ENCODE results near the gene PDE3A.

Gene PDE3A

DNA sequence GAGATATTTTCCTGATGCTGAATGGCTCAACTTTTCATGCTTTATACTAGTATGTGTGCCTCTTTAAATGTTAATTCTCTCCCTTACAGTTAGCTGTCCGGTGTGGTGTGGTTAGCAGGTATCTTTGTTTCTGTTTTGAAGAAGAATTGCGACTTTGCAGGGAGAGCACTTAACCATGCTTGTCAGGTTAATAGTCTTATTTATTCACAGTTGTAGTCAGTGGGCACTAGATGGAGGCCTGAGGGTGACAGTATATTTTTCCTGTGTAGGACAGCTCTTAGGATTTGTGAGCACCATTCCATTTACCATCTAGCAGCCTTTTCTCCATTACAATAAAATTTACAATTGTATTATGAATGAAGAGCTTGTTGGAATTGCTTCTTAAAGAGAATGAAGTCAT lies 34.9 kb downstream of the PDE3A start:
- H3K4me3 ChIP-seq (ENCODE audit: low read depth in 1 of 2, low read length in 2 of 2) = no peak overlapping the region
- peaks cover 0 to 7% of the 10 kb centered on the region in 2 donors for H3K4me1 ChIP-seq (ENCODE audit: control insufficient read depth in 1 of 2, insufficient read depth in 2 of 2, low read length in 2 of 2)
- no peak overlapping the region for H3K27ac ChIP-seq (ENCODE audit: low read length)
- no peaks in the 10 kb centered on the region for H3K27me3 ChIP-seq (ENCODE audit: low read depth, low read length)
- no peaks in the 10 kb centered on the region for H3K36me3 ChIP-seq (ENCODE audit: control insufficient read depth in 1 of 2, insufficient read depth in 2 of 2, low read length in 2 of 2)
- H3K9me3 ChIP-seq (ENCODE audit: control insufficient read depth in 1 of 2, low read length in 2 of 2) = no peaks in the 10 kb centered on the region

- H3K27me3 ChIP-seq (ENCODE audit: low read depth, low read length) = no peaks in the 10 kb centered on the region
- no peaks in the 10 kb centered on the region for H3K9me3 ChIP-seq (ENCODE audit: control insufficient read depth in 1 of 2, low read length in 2 of 2)
- no peak overlapping the region for H3K27ac ChIP-seq (ENCODE audit: low read length)
- no peaks in the 10 kb centered on the region for H3K36me3 ChIP-seq (ENCODE audit: control insufficient read depth in 1 of 2, insufficient read depth in 2 of 2, low read length in 2 of 2)
- peaks cover 0 to 7% of the 10 kb centered on the region in 2 donors for H3K4me1 ChIP-seq (ENCODE audit: control insufficient read depth in 1 of 2, insufficient read depth in 2 of 2, low read length in 2 of 2)
- no peak overlapping the region for H3K4me3 ChIP-seq (ENCODE audit: low read depth in 1 of 2, low read length in 2 of 2)
Observed at GRCh38 chr12:20404576-20405346, 36.4 kb downstream of the PDE3A start.

DNA sequence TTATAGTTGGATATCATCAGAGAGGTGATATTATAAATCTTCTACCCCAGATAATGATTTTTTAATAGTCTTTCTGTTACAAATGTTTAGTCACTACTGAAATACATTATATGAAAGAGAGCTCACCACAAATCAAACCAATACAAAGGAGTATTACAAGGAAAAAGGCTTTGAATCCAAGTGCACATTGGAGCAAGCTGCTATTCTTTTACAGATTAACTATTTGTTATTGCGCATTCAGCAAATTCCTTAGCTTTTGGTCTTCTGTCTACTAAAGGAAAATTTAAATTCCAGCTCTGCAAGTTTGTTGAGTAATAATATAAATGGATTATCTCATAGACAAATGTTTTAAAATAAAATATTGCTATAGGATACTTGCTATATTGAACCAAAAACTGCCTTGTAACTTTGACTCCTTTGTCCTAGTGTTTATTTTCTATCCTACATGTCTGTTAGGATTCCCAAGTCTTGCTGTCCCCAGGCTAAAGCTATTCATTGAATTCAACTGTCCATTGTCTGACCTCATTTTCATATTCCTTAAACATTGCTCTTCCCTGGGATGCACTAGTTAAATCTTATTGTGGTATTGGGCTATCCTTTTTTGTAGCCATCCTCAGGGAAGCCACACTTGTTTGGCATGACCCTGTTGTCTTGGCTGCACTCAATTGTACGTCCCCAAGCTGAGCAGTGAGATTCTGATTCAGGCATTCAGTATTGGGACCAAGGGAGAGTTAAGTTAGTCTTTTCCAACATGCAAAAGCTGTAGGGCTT lies 41.5 kb downstream of the PDE3A start:
- no peaks in the 10 kb centered on the region for H3K36me3 ChIP-seq (ENCODE audit: control insufficient read depth in 1 of 2, insufficient read depth in 2 of 2, low read length in 2 of 2)
- no peaks in the 10 kb centered on the region for H3K27me3 ChIP-seq (ENCODE audit: low read depth, low read length)
- peaks cover 0 to 7% of the 10 kb centered on the region in 2 donors for H3K4me1 ChIP-seq (ENCODE audit: control insufficient read depth in 1 of 2, insufficient read depth in 2 of 2, low read length in 2 of 2)
- H3K4me3 ChIP-seq (ENCODE audit: low read depth in 1 of 2, low read length in 2 of 2) = no peak overlapping the region
- no peak overlapping the region for H3K27ac ChIP-seq (ENCODE audit: low read length)
- no peaks in the 10 kb centered on the region for H3K9me3 ChIP-seq (ENCODE audit: control insufficient read depth in 1 of 2, low read length in 2 of 2)

- Histone ChIP-seq H3K36me3 (ENCODE audit: control insufficient read depth in 1 of 2, insufficient read depth in 2 of 2, low read length in 2 of 2) (no peaks in the 10 kb centered on the region), H3K9me3 (ENCODE audit: control insufficient read depth in 1 of 2, low read length in 2 of 2) (no peaks in the 10 kb centered on the region), H3K27me3 (ENCODE audit: low read depth, low read length) (no peaks in the 10 kb centered on the region), H3K4me1 (ENCODE audit: control insufficient read depth in 1 of 2, insufficient read depth in 2 of 2, low read length in 2 of 2) (peaks cover 0 to 3% of the 10 kb centered on the region in 2 donors), H3K27ac (ENCODE audit: low read length) (no peak overlapping the region), H3K4me3 (ENCODE audit: low read depth in 1 of 2, low read length in 2 of 2) (no peak overlapping the region)
Observed at GRCh38 chr12:20410734-20411133, 42.4 kb downstream of the PDE3A start.

DNA sequence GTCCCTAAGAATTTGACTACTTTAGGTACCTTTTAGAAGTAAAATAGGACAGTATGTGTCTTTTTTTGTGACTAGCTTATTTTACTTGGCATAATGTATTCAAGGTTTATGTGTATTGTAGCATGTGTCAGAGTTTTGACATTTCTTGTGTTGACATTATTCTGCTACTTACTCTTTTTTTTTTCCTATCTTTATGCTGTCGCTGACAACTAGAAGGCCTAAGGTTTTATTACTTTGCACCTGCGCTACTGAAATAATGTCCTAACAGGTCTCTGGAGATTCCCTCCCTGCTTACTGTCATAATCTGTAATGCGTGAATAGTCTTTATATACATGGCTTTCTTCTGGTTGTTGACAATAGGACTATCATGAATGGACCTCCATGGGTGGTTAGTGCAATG lies 43.0 kb downstream of the PDE3A start:
- Histone ChIP-seq H3K27me3 (ENCODE audit: low read depth, low read length) (no peaks in the 10 kb centered on the region), H3K4me3 (ENCODE audit: low read depth in 1 of 2, low read length in 2 of 2) (no peak overlapping the region), H3K27ac (ENCODE audit: low read length) (no peak overlapping the region), H3K4me1 (ENCODE audit: control insufficient read depth in 1 of 2, insufficient read depth in 2 of 2, low read length in 2 of 2) (peaks cover 0 to 6% of the 10 kb centered on the region in 2 donors), H3K36me3 (ENCODE audit: control insufficient read depth in 1 of 2, insufficient read depth in 2 of 2, low read length in 2 of 2) (no peaks in the 10 kb centered on the region), H3K9me3 (ENCODE audit: control insufficient read depth in 1 of 2, low read length in 2 of 2) (no peaks in the 10 kb centered on the region)

GRCh38 chr12:20415028-20415427 lies 46.7 kb downstream of the PDE3A start:
- Histone ChIP-seq H3K36me3 (ENCODE audit: control insufficient read depth in 1 of 2, insufficient read depth in 2 of 2, low read length in 2 of 2) (no peaks in the 10 kb centered on the region), H3K4me3 (ENCODE audit: low read depth in 1 of 2, low read length in 2 of 2) (no peak overlapping the region), H3K27ac (ENCODE audit: low read length) (no peak overlapping the region)

GRCh38 chr12:20415641-20416040 lies 47.3 kb downstream of the PDE3A start:
- H3K4me3 ChIP-seq (ENCODE audit: low read depth in 1 of 2, low read length in 2 of 2) = no peak overlapping the region
- H3K4me1 ChIP-seq (ENCODE audit: control insufficient read depth in 1 of 2, insufficient read depth in 2 of 2, low read length in 2 of 2) = peaks cover 0 to 6% of the 10 kb centered on the region in 2 donors
- H3K9me3 ChIP-seq (ENCODE audit: control insufficient read depth in 1 of 2, low read length in 2 of 2) = no peaks in the 10 kb centered on the region
- H3K27me3 ChIP-seq (ENCODE audit: low read depth, low read length) = no peaks in the 10 kb centered on the region
- no peak overlapping the region for H3K27ac ChIP-seq (ENCODE audit: low read length)
- H3K36me3 ChIP-seq (ENCODE audit: control insufficient read depth in 1 of 2, insufficient read depth in 2 of 2, low read length in 2 of 2) = no peaks in the 10 kb centered on the region

More at GRCh38 chr12:20415028-20415427, 46.7 kb downstream of the PDE3A start:
- Histone ChIP-seq H3K9me3 (ENCODE audit: control insufficient read depth in 1 of 2, low read length in 2 of 2) (no peaks in the 10 kb centered on the region), H3K4me1 (ENCODE audit: control insufficient read depth in 1 of 2, insufficient read depth in 2 of 2, low read length in 2 of 2) (peaks cover 0 to 6% of the 10 kb centered on the region in 2 donors), H3K27me3 (ENCODE audit: low read depth, low read length) (no peaks in the 10 kb centered on the region)

DNA sequence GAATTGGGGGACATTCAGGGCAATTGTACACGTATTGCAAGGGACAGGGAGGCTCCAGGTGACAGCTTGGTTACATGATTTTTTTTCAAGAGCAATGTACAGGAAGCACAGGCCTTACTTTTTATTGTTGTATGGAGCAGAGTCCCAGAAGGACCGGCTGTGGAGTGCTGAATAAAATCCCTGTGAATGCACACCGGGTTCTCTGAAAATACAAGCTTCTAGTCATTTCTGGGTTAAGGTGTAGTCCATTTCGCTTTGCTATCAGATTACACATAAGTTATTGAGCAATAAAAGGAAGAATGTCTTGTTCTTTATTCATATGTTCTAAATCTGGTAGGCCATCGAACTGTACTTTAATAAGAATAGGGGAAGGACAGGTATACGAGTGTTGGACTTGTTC lies 52.2 kb downstream of the PDE3A start:
- H3K36me3 ChIP-seq (ENCODE audit: control insufficient read depth in 1 of 2, insufficient read depth in 2 of 2, low read length in 2 of 2) = no peaks in the 10 kb centered on the region
- H3K9me3 ChIP-seq (ENCODE audit: control insufficient read depth in 1 of 2, low read length in 2 of 2) = no peaks in the 10 kb centered on the region
- peaks cover 3 to 4% of the 10 kb centered on the region in 2 donors for H3K4me1 ChIP-seq (ENCODE audit: control insufficient read depth in 1 of 2, insufficient read depth in 2 of 2, low read length in 2 of 2)
- peak overlapping the region; percentile 9 for H3K27ac ChIP-seq (ENCODE audit: low read length)
- no peaks in the 10 kb centered on the region for H3K27me3 ChIP-seq (ENCODE audit: low read depth, low read length)
- no peak overlapping the region for H3K4me3 ChIP-seq (ENCODE audit: low read depth in 1 of 2, low read length in 2 of 2)

DNA sequence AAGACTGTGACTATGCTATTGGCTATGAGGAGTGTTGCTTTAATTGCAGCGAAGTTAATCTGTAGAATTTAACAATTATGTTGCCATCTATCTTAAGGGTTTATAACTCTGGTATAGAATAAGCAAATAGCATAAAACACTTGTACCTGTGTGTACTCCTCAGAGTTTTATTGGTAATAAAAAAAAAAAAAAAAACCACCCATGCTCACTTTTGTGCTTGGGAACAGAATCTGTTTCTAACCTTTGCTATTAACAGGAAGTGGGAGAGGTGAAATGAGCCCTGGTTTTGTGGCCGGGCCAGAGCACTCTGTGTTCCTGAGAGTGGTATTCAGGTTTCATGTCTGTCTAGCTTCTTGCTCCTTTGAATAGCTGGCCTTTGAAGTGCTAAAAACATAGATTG lies 53.1 kb downstream of the PDE3A start:
- no peaks in the 10 kb centered on the region for H3K36me3 ChIP-seq (ENCODE audit: control insufficient read depth in 1 of 2, insufficient read depth in 2 of 2, low read length in 2 of 2)
- H3K4me3 ChIP-seq (ENCODE audit: low read depth in 1 of 2, low read length in 2 of 2) = no peak overlapping the region
- no peaks in the 10 kb centered on the region for H3K27me3 ChIP-seq (ENCODE audit: low read depth, low read length)
- no peaks in the 10 kb centered on the region for H3K9me3 ChIP-seq (ENCODE audit: control insufficient read depth in 1 of 2, low read length in 2 of 2)
- peaks cover 0 to 3% of the 10 kb centered on the region in 2 donors for H3K4me1 ChIP-seq (ENCODE audit: control insufficient read depth in 1 of 2, insufficient read depth in 2 of 2, low read length in 2 of 2)
- no peak overlapping the region for H3K27ac ChIP-seq (ENCODE audit: low read length)

DNA sequence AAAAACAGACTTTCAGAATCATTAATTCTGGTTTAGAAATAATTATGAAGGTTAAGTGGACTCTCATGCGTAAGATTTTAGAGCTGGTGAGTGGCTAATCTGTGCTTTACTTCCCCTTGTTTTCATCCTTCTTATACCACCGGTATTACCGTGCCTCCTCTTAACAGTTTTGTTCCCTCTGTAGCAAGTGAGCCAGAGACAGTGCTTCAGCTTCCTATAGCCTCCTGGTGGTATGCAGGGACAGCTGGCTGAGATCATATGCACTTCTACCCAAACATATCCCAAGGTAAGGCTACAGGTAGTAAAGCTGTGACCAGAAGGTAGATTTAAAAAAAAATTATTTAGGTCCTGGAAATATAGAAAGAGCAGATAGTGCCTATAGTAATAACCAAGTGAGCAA lies 55.2 kb downstream of the PDE3A start:
- H3K36me3 ChIP-seq (ENCODE audit: control insufficient read depth in 1 of 2, insufficient read depth in 2 of 2, low read length in 2 of 2) = no peaks in the 10 kb centered on the region
- no peak overlapping the region for H3K27ac ChIP-seq (ENCODE audit: low read length)
- peaks cover 0 to 3% of the 10 kb centered on the region in 2 donors for H3K4me1 ChIP-seq (ENCODE audit: control insufficient read depth in 1 of 2, insufficient read depth in 2 of 2, low read length in 2 of 2)
- no peaks in the 10 kb centered on the region for H3K27me3 ChIP-seq (ENCODE audit: low read depth, low read length)
- H3K9me3 ChIP-seq (ENCODE audit: control insufficient read depth in 1 of 2, low read length in 2 of 2) = no peaks in the 10 kb centered on the region
- H3K4me3 ChIP-seq (ENCODE audit: low read depth in 1 of 2, low read length in 2 of 2) = no peak overlapping the region

DNA sequence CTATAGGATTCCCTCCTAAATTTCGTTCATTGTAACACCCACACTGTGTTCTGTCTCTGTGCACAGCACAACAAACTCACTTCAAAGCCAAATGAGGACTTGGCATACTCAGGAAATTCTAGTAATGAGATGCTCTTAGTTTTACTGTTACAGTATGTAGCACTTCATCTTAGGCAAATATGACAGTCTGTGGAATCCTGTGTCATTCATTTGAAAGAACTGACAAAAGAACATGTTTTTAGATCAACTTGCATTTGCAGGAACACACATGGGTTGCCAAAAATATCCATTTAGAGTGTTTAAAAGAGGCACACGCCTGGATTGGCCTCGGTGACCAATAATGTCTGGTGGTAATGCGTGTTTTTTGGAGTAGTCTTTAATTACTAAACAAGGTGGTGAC lies 56.5 kb downstream of the PDE3A start:
- no peak overlapping the region for H3K27ac ChIP-seq (ENCODE audit: low read length)

More for the DNA sequence above, 56.5 kb downstream of the PDE3A start:
- H3K27me3 ChIP-seq (ENCODE audit: low read depth, low read length) = no peaks in the 10 kb centered on the region
- no peaks in the 10 kb centered on the region for H3K36me3 ChIP-seq (ENCODE audit: control insufficient read depth in 1 of 2, insufficient read depth in 2 of 2, low read length in 2 of 2)
- no peaks in the 10 kb centered on the region for H3K9me3 ChIP-seq (ENCODE audit: control insufficient read depth in 1 of 2, low read length in 2 of 2)
- no peak overlapping the region for H3K4me3 ChIP-seq (ENCODE audit: low read depth in 1 of 2, low read length in 2 of 2)
- H3K4me1 ChIP-seq (ENCODE audit: control insufficient read depth in 1 of 2, insufficient read depth in 2 of 2, low read length in 2 of 2) = peaks cover 0 to 3% of the 10 kb centered on the region in 2 donors

Measured in muscle layer of duodenum (tissue), 2 donors.